Measurements from ENCODE around the gene FOXL3.

DNA sequence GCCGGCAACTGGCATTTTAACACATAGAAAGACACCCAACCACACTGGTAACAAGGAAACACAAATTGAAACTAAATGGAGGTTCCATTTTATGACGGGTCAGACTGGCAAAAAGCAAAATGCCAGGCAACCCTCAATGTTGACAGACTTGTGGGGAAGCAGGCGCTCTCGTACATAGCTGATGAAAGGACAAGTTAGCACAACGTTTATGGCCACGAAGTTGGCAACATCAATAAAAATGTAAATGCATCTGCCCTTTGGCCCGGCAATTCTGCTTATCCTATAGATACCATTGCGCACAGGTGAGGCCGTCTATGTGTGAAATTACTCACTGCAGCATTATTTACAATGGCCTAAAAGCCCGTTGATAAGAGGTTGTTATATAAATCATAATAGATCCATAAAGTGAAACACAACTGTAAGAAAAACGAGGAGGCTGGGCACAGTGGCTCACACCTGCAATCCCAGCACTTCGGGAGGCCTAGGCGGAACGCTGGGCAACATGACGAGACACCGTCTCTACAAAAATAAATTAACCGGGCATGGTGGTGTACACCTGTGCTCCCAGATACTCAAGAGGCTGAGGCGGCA, 39.8 kb downstream of the FOXL3 start:
- TF ChIP-seq, protein P1, sequence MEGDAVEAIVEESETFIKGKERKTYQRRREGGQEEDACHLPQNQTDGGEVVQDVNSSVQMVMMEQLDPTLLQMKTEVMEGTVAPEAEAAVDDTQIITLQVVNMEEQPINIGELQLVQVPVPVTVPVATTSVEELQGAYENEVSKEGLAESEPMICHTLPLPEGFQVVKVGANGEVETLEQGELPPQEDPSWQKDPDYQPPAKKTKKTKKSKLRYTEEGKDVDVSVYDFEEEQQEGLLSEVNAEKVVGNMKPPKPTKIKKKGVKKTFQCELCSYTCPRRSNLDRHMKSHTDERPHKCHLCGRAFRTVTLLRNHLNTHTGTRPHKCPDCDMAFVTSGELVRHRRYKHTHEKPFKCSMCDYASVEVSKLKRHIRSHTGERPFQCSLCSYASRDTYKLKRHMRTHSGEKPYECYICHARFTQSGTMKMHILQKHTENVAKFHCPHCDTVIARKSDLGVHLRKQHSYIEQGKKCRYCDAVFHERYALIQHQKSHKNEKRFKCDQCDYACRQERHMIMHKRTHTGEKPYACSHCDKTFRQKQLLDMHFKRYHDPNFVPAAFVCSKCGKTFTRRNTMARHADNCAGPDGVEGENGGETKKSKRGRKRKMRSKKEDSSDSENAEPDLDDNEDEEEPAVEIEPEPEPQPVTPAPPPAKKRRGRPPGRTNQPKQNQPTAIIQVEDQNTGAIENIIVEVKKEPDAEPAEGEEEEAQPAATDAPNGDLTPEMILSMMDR (IDR thresholded peaks at IDR 0.05) = no peak
- TF ChIP-seq, protein P2, sequence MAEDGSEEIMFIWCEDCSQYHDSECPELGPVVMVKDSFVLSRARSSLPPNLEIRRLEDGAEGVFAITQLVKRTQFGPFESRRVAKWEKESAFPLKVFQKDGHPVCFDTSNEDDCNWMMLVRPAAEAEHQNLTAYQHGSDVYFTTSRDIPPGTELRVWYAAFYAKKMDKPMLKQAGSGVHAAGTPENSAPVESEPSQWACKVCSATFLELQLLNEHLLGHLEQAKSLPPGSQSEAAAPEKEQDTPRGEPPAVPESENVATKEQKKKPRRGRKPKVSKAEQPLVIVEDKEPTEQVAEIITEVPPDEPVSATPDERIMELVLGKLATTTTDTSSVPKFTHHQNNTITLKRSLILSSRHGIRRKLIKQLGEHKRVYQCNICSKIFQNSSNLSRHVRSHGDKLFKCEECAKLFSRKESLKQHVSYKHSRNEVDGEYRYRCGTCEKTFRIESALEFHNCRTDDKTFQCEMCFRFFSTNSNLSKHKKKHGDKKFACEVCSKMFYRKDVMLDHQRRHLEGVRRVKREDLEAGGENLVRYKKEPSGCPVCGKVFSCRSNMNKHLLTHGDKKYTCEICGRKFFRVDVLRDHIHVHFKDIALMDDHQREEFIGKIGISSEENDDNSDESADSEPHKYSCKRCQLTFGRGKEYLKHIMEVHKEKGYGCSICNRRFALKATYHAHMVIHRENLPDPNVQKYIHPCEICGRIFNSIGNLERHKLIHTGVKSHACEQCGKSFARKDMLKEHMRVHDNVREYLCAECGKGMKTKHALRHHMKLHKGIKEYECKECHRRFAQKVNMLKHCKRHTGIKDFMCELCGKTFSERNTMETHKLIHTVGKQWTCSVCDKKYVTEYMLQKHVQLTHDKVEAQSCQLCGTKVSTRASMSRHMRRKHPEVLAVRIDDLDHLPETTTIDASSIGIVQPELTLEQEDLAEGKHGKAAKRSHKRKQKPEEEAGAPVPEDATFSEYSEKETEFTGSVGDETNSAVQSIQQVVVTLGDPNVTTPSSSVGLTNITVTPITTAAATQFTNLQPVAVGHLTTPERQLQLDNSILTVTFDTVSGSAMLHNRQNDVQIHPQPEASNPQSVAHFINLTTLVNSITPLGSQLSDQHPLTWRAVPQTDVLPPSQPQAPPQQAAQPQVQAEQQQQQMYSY (CRISPR knock-in tag; IDR thresholded peaks at IDR 0.05) = no peak
- TF ChIP-seq, protein P3, sequence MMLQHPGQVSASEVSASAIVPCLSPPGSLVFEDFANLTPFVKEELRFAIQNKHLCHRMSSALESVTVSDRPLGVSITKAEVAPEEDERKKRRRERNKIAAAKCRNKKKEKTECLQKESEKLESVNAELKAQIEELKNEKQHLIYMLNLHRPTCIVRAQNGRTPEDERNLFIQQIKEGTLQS (CRISPR knock-in tag; conservative IDR thresholded peaks at IDR 0.05) = no peak
- TF ChIP-seq, protein P4, sequence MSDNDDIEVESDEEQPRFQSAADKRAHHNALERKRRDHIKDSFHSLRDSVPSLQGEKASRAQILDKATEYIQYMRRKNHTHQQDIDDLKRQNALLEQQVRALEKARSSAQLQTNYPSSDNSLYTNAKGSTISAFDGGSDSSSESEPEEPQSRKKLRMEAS (CRISPR knock-in tag; IDR thresholded peaks at IDR 0.05) = no peak
- TF ChIP-seq ELF4 (CRISPR knock-in tag; IDR thresholded peaks at IDR 0.05; ENCODE audit: low read depth) (no peak), JUN (CRISPR knock-in tag; IDR thresholded peaks at IDR 0.05) (no peak), NR3C1 (CRISPR knock-in tag; conservative IDR thresholded peaks at IDR 0.05; ENCODE audit: low read depth) (no peak), GRHL2 (CRISPR knock-in tag; IDR thresholded peaks at IDR 0.05; ENCODE audit: insufficient replicate concordance, severe bottlenecking) (no peak), GABPB1 (CRISPR knock-in tag; IDR thresholded peaks at IDR 0.05) (no peak), CREM (CRISPR knock-in tag; IDR thresholded peaks at IDR 0.05) (no peak), ZBTB21 (CRISPR knock-in tag; IDR thresholded peaks at IDR 0.05; ENCODE audit: borderline replicate concordance) (no peak)
- TF ChIP-seq, protein P5, sequence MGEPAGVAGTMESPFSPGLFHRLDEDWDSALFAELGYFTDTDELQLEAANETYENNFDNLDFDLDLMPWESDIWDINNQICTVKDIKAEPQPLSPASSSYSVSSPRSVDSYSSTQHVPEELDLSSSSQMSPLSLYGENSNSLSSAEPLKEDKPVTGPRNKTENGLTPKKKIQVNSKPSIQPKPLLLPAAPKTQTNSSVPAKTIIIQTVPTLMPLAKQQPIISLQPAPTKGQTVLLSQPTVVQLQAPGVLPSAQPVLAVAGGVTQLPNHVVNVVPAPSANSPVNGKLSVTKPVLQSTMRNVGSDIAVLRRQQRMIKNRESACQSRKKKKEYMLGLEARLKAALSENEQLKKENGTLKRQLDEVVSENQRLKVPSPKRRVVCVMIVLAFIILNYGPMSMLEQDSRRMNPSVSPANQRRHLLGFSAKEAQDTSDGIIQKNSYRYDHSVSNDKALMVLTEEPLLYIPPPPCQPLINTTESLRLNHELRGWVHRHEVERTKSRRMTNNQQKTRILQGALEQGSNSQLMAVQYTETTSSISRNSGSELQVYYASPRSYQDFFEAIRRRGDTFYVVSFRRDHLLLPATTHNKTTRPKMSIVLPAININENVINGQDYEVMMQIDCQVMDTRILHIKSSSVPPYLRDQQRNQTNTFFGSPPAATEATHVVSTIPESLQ (CRISPR knock-in tag; IDR thresholded peaks at IDR 0.05) = no peak
- TF ChIP-seq, protein P6, sequence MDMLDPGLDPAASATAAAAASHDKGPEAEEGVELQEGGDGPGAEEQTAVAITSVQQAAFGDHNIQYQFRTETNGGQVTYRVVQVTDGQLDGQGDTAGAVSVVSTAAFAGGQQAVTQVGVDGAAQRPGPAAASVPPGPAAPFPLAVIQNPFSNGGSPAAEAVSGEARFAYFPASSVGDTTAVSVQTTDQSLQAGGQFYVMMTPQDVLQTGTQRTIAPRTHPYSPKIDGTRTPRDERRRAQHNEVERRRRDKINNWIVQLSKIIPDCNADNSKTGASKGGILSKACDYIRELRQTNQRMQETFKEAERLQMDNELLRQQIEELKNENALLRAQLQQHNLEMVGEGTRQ (CRISPR knock-in tag; IDR thresholded peaks at IDR 0.05) = no peak
- TF ChIP-seq, protein P7, sequence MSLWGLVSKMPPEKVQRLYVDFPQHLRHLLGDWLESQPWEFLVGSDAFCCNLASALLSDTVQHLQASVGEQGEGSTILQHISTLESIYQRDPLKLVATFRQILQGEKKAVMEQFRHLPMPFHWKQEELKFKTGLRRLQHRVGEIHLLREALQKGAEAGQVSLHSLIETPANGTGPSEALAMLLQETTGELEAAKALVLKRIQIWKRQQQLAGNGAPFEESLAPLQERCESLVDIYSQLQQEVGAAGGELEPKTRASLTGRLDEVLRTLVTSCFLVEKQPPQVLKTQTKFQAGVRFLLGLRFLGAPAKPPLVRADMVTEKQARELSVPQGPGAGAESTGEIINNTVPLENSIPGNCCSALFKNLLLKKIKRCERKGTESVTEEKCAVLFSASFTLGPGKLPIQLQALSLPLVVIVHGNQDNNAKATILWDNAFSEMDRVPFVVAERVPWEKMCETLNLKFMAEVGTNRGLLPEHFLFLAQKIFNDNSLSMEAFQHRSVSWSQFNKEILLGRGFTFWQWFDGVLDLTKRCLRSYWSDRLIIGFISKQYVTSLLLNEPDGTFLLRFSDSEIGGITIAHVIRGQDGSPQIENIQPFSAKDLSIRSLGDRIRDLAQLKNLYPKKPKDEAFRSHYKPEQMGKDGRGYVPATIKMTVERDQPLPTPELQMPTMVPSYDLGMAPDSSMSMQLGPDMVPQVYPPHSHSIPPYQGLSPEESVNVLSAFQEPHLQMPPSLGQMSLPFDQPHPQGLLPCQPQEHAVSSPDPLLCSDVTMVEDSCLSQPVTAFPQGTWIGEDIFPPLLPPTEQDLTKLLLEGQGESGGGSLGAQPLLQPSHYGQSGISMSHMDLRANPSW (CRISPR knock-in tag; conservative IDR thresholded peaks at IDR 0.05; ENCODE audit: low read depth) = no peak
